Left lobe of liver (tissue), 2 donors: Measurements from ENCODE around the gene LEF1. TPM values are rescaled to one million over a fixed set of nuclear protein-coding genes. Genes with fewer than 3 reads are reported as not detected.

Experiments
- ATAC-seq: fragments of 200-7000 bp; cut with Tn5 transposase; one replicate; pipeline ENCODE4 v1.9.1; 2020; ENCODE audit warnings: mild to moderate bottlenecking, moderate library complexity
- DNase-seq: peaks from one replicate; pipeline ENCODE4 v3.0.0-alpha.2; 2020; ENCODE audit warnings: low spot score
- total RNA-seq: library from RNA; stranded (reverse); gene quantifications from one replicate; pipeline ENCODE4 v1.2.1, GENCODE V29; 2021
- donor health status: DM: no; HTN: no; CAD: no; lungs with moderate emphysema.
- donor health status: DM: no; HTN: yes; CAD: no.

Gene LEF1
- total RNA-seq = 0.73 TPM

DNA sequence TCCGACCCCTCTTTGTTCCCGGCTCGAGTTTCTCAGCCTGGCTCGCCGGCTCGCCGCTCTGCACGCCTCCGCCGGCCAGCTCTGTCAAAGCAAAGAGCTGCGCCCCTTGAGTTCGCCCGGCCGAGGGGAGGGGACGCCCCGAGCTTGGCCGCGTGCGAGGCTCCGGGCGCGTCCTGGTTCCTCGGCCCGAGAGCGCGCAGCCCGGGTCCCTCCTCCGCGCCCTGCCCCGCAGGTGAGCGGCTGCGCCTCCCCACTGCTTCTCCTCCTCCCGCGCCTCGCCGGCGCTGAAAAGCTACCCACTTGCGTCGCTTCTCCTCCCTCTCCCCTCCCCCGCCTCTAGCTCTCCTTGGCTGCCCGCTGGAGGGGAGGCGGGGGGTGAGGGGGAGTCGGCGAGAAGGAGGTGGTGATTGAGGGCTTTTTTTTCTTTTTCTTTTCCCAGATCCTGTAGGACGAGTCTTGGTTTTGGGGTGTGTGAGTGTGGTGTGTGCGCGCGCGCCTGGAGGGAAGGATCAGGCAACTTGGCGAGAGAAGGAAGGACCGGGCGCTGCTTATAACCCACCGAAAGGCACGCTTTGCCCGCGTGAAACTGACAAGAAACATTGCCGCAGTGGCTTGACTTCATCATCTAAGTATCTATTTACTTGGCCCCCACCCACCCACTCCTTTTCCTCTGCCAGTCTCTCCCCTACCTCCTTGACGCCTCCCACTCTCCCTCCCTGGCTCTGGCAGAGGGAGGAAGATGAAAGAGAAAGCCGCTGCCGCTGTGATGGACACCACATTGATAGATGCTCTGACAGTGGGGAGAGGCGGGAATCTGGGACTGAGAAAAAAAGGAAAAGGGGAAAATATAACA is at the start of gene LEF1:
TSS of gene LEF1 (minus strand) at position 262 of the 853 bp plus-strand sequence. CDS start 1,165 bp downstream, outside the sequence.
- DNase-seq = no peak

DNA sequence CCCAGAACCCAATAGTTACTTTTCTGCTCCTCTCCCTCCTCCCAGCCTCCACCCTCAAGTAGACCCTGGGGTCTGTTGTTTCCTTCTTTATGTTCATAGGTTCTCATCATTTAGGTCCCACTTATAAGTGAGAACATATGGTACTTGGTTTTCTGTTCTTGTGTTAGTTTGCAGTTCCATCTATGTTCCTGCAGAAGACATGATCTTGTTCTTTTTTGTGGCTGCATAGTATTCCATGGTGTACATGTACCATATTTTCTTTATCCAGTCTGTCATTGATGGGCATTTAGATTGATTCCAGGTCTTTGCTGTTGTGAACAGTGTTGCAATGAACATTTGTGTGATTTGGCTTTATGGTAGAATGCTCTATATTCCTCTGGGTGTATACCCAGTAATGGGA is 47.8 kb upstream of the LEF1 start:
- DNase-seq (no peak), ATAC-seq (no peak)

More for the DNA sequence above, at the start of gene LEF1:
- ATAC-seq = peak; percentile 43

DNA sequence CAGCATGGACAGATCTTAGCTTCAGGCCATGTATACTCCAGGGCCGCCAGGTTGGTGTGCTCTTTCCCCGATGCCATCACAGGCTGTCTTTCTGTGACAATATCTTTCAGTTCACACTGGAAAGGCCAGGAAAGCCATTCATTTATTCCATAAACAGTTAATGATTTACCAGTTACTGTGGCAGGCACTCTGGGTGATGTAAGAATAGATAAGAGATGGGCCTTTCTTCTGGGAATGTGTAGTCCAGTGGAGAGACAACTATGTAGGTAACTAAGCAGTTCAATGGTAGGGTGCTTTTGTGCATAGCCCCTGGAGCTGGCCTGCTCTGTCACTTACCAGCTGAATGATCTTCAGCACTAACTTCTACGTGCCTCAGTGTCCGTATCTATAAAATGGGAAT is 46.3 kb upstream of the LEF1 start:
- ATAC-seq = peak; percentile 22
- DNase-seq = no peak

DNA sequence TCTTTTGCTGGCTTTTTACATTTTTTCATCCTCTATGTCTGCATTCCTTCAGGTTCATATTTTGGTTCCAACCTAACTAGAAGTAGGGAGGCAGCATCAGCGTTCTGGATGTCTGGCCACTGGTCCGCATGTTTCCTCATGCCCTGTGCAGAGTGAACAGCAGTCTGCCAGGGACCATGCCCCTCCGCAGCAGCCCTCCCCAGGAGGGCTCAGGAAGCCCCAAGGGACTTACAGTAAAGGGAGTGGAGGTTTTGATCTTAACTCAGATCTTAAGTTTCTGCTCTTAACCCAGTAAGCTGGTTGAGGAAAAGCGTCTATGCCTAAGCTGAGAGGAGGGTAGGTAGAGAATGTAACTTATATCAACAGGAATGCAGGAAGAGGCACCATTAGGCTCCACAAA is 45.0 kb upstream of the LEF1 start:
- no peak for ATAC-seq
- DNase-seq = no peak

DNA sequence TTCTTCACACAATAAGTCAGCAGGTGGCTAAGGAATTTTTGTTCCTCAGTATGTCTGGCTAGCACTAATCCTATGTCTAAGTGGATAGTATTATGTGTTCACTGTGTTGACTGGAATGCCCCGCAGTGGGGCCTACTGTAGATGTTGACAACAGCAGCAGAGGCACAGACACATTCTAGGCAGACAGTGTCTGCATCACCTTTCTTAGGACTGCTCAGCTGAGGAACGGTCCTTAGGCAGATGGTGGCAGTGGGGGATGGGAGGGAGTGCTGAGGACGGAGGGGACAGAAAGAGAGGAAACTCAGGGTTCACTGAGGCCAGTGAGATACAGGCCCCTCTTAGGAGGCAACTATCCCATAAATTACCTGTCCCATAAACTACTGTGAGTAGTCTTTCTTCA is 44.6 kb upstream of the LEF1 start:
- DNase-seq = no peak
- no peak for ATAC-seq

DNA sequence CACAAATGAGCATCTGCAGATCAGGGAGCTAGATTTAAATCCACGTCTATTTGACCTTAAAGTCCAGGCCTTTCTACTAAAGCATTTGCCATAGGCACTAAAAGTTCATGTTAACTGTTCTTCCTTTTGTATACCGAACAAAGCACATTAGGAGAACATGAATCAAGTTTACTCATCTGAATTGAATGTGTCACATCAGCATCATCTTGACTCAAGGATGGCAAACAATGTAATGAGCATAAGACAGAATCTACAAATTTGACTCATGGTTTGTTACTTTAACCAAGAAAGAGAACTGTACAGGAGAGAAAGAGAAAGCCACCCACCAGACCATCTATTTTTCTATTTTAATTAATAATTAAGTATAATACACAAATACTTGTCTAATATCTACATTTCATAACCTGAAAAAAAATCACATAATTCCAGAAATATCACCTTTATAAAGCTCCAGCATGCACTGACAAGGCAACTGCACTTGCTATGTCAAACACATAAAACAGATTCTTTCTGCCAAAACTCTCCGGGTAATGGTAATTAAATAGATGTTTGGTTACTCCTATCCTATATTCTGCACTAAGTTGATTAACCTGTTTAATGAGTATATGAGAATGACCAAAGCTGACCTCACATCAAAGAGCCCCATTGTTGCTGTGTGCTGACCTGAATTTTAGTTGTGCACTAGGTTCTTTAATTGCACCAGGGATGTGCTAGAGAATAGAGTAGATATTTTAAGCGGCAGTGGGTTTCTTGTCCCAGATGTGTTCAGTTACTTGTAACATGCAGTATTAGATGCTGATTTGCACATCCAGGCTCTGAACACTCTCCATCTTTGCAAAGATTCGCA is 42.5 kb upstream of the LEF1 start:
- DNase-seq = no peak
- no peak for ATAC-seq

DNA sequence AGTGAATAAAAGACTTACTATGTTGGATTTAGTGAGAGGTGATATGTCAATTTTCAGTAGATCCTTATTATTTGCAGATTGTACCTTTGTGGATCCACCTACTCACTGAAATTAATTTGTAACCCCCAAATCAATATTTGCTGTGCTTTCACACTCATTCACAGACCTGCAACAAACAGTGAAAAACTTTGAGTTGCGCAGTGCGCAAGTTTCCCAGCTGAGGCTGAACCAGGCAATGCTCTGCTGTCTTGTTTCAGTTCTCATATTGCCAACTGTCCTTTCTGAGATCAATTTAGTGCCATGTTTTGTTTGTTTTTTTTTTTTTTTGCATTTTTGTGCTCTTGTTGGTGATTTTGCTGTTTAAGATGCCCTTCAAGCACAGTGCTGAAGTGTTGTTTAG is 40.8 kb upstream of the LEF1 start:
- ATAC-seq (peak; percentile 97), DNase-seq (peak; percentile 55)

DNA sequence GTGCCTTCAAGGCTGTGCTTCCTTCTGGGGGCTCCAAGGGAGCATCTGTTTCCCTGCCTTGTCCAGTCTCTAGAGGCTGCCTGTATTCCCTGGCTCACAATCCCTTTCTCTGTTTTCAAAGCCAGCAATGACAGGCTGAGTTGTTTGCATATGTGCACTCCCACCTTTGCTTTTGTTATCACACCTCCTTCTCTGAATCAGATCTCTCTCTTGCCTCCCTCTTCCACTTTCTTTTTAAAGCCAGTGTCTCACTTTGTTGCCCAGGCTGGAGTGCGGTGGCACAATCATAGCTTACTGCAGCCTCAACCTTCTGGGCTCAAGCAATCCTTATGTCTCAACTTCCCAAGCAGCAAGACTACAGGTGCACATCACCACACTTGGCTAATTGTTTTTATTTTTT is 37.1 kb upstream of the LEF1 start:
- ATAC-seq (no peak), DNase-seq (no peak)

DNA sequence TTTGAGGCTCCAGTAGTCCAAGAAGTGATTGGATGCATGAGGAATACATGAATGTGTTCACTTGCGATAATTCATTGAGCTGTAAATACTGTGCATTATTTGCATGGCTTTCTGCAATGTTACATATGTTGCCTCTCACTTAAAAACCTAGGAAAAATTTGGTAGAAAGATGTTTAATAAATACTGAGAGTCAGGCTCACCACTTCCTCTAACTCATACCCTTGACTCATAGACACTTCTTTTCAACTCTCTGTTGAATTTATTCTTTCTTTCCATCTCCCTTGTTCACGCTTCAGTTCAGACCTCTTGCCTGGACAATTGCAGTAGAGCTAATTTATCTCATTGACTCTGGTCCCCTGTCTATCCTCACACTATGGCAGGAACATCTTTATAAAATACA is 35.8 kb upstream of the LEF1 start:
- no peak for DNase-seq
- ATAC-seq = no peak

DNA sequence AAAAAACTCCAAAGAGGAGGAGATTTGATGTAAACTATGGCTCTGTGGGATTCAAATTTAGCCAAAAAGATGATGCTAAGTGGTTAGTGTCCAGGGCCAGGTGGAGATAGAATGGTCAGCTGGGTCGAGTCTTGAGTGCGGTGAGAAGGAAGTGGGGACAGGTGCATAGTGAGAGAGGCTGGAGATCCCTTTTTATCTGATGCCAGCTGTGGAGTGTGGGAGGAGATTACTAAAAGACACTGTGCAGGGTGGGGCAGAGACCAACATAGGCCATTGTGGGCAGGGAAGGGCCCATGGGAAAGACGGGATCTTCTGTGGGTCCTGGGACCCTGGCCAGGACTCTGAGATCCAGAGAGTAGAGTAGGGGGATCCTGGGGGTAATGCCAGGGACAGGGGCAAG is 34.6 kb upstream of the LEF1 start:
- DNase-seq (no peak), ATAC-seq (no peak)

DNA sequence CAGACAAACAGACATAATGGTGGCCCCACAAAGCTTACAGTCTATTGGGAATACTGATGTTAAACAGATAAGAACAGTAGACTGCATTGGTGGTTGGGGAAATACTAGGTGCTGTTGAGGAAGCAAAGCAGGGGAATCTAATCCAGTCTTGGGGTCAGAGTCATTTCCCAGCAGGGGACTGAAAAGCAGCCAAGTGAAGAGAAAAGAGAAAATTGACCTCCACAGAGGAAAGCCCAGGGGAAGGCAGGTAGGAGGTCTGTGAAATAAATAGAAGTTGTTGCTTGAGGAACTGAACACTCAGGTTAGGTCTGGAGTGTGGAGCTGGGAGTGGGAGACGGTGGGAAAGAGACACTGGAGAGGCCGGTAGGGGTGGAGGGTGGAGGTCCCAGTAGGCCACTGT is 33.0 kb upstream of the LEF1 start:
- DNase-seq (no peak), ATAC-seq (no peak)

DNA sequence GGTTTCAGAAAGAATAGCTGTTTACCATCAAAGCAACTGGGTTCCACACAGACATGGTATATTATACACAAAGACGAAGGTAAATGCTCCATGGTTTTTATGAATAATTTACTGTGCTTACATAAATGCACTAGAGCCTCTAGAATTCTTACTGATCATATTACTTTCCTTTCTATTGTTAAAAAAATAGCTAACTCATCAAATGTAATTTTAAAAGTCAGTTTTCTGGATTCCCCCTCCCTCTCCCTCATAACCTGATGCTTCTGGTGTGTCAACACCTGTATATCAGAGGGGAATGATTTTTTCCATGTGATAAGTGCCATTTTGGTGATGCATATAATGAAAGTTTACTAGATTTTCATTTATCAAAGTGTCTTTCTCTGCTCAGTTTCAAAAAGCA is 31.1 kb upstream of the LEF1 start:
- no peak for ATAC-seq

DNA sequence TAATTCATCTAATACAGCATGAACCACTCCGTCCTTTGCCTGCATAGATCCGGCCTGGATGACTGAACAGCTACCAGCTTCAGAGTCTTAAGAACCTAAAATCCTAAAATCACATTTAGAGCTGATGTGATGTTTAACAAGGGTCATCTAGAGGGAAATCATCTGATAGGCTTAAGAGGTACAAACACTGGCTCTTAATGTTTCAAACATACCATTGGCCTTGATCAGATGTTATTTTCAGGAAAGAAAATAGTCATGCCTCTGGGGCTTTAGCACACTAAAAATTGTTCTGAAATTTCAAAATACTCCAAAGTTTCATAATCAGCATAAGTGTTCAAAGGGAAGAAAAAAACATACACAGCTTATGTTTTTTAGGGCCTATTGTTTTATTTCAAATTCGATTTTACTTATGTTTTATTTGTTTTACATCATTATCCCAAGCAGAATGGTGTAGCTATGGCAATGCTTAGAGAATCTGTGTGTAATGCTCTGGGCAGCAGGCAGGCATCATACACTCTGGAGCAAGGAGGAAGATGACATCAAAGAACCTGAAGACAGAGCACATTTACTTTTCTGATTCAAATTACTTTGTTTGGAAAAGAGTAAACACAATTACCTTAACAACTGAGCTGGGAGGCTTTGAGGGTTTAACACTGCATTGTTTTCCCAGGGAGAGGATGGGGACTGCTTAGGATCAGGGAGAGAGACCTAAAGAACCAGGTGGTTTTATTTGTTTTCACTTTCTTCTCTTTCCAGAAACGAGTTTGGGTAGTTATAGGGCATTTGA is 25.3 kb upstream of the LEF1 start:
- DNase-seq (no peak), ATAC-seq (no peak)

More for the DNA sequence above, 31.1 kb upstream of the LEF1 start:
- DNase-seq = no peak

DNA sequence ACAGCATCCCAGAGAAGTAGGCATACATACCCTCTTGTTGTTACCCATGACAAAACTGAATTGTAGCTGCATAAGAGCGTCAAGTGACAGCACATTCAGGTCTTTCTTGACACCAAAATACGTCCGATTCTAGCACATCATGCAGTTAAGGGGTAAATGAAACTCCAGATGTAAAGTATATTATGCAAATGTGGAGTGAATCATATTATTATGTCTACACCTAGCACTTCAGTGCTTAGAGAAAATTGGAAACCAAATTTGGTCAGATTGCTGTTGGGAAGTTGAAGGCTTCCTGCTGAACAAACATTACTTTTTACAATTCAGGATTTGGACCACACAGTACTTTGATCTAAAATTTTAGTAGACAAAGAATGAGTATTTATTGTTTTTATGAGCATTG is 24.2 kb upstream of the LEF1 start:
- ATAC-seq (no peak), DNase-seq (no peak)

DNA sequence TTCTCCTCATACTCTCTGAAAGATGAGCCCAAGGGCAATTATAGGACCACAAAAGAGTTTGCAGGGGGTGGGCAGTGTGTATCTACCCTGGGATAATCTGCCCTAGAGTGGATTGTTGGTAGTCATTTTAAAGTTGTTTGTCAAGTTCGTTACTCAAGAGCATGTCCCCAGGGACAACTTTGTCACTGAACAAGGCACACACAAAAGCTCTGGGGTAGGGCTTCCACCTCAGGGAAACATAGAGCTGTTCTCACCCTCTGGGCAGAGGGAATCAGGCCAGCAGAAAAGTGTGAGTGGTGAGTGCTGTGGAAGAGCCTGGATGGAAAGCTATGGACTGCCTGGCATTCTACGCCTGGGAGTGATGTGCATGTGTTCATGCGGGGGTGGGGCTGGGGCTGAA is 23.3 kb upstream of the LEF1 start:
- DNase-seq = no peak
- ATAC-seq = no peak

DNA sequence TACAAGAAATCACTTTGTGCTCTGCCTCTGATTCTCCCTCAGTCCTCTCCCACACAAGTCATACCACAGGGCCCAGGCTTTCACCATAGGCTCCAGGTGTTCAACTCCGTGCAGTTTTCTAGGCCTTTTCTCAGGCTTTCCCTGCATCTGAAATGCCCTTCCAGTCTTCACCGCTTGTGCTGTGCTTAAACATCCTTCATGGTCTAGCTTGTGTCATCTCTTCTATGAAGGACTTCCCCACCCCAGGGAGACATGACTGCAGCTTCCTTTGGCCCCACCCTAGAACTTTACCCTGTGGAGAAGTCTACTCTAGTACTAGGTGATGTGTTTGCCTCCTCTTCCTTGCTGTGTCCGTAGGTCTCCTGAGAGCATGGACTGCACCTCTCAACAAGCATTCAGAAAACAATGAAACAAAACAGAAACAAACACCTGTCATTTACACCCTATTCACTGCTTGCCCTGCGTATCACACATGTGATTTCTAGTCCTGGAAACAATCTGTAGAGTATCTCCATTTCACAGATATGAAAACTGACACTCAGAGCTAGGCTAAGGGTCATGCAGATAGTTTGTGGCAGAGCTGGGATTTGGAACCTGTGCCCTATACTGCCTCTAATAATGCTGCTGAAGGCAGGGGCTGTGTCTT is 22.7 kb upstream of the LEF1 start:
- ATAC-seq (no peak), DNase-seq (no peak)

DNA sequence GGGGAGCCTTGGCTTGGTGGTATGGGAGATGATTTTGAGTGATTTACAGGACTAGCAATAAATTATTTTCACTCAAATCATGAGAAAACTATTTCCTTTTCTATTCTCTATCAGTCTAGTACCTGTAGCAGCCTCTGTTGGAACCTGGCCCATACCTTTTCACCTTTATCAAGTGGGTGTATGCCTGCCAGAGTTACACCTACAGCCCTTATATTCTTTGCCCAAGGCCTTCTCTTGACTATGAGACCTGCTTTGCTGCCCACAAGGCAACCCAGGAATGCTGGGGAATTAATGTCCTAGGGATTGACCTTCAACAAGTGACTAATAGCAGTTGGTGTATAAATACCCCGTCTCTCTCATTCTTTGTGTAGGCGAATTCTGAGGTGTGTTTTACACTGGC is 20.0 kb upstream of the LEF1 start:
- ATAC-seq (no peak), DNase-seq (no peak)

DNA sequence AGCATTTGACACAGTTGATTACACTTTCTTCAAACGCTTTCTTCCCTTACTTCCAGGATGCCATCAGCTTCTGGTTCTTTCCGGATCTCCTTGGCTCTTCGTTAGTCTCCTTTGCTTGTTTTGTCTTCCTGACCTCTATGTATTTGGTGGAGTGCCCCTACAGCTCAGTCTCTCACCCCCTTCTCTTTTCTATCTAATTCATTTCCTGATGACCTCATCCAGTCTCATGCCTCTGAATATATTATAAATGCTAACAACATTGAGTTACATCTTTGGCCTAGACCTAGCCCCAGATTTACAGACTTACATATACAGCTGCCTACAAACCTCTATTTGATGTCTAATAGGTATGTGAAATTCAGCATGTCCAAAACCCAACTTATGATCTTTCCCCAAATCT is 16.5 kb upstream of the LEF1 start:
- DNase-seq (no peak), ATAC-seq (no peak)

DNA sequence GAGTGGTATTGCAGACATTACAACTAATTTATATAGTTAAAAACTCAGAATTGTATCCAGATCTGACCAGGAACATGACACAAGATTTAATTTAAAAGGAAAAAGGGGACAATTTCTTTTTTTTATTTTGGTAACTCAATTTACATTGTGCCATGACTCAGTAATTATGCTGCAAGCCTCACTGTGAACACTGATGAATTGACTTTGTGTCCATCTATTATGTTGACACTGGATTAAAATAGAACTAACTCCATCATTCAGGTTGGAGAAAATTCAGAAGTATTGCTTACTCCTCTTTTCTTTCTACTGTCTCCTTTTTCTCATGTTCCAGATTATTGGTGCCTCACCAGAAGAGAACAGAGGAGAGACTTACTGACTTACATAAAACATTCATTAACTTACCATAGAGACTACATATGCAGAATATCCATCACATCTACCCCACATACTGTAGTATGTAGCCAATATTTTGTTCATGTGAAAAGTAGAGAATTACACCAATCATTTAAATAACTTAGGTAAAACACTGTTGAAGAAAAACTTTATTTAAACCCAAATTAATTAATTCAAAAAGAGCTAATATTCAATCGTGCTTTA is 15.8 kb upstream of the LEF1 start:
- no peak for ATAC-seq
- DNase-seq = no peak

DNA sequence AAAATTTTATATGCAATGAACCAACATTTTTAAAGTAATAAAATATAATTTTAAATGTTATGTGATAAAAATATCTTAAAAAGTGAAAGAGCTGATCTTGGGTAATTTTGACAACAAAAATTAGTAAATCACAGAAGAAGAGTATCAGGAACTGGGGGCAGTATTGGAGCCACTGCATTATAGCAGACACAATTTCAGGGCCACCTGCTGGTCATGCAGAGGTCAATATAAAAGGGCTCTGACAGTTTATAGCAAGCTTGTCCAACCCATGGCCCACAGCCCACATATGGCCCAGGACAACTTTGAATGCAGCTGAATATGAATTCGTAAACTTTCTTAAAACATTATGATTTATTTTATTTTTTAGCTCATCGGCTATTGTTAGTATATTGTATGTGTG is 13.0 kb upstream of the LEF1 start:
- ATAC-seq (no peak), DNase-seq (no peak)
